Keratinocyte (primary cell): ENCODE data around the gene IRF2BP1.

Experiments used
- CTCF ChIP-seq, 3 experiments: IDR thresholded peaks in 1 of 3; conservative IDR thresholded peaks in 1 of 3; optimal IDR thresholded peaks in 1 of 3; 2 replicates in 2 of 3; 3 replicates in 1 of 3; pipeline versions ENCODE3 to v1.5.1; 2011; ENCODE audit warnings: low read length in 3 of 3, mild to moderate bottlenecking in 3 of 3, moderate library complexity in 2 of 3, control low read depth in 1 of 3, inconsistent platforms in 1 of 3; ENCODE audit not compliant: insufficient read depth in 2 of 3; ENCODE audit errors: extremely low read depth in 1 of 3
- EZH2 ChIP-seq: IDR thresholded peaks from one replicate; pipeline ENCODE4 v1.6.1; 2012; ENCODE audit warnings: inconsistent platforms, mild to moderate bottlenecking, low read length, moderate library complexity

- TF ChIP-seq EZH2, result no peak
- no peak for TF ChIP-seq CTCF (optimal IDR thresholded peaks at IDR 0.05 in 1 of 3, IDR thresholded peaks at IDR 0.05 in 1 of 3, conservative IDR thresholded peaks at IDR 0.05 in 1 of 3; ENCODE audit: extremely low read depth in 1 of 3, insufficient read depth in 2 of 3, low read length in 3 of 3)
Observed at GRCh38 chr19:45929247-45929646, 43.3 kb upstream of the IRF2BP1 start.
